ENCODE results near the gene OR6N2. TPM values are rescaled to one million over a fixed set of nuclear protein-coding genes. Genes with fewer than 3 reads are reported as not detected.

Gene OR6N2
- total RNA-seq, 1 experiment from 2014 or later, result not detected

- Mint-ChIP-seq H3K27me3 (ENCODE audit: low read depth) (no peaks in the 10 kb centered on the region), H3K9me3 (peaks cover 3% of the 10 kb centered on the region in 2 experiments; a peak in 3 of 5 replicates), H3K27ac (no peak overlapping the region), H3K36me3 (ENCODE audit: insufficient read depth in 1 of 3, low read depth in 3 of 3) (0 out of 7 replicates have a peak, but pooled peaks cover 0 to under 1% (median 0%) of the 10 kb centered on the region in 3 experiments), H3K4me1 (no peaks in the 10 kb centered on the region), H3K4me3 (no peak overlapping the region)
- no peak overlapping the region for H3K9ac ChIP-seq (ENCODE audit: extremely low read depth, insufficient read length, low read length)
- H4K20me1 ChIP-seq (ENCODE audit: control insufficient read depth, insufficient read depth, insufficient read length), result no peaks in the 10 kb centered on the region
- H3K14ac ChIP-seq (ENCODE audit: insufficient read depth, low read length), result no peak overlapping the region
- H4K8ac ChIP-seq (replicated peaks; ENCODE audit: insufficient read length, low read depth, low read length), result no peak overlapping the region
- H3K56ac ChIP-seq (ENCODE audit: insufficient read length, low read depth, low read length), result no peak overlapping the region
- H2BK120ac ChIP-seq (ENCODE audit: low read depth, low read length, poor library complexity, severe bottlenecking), result no peak overlapping the region
- H2BK5ac ChIP-seq (ENCODE audit: insufficient read length, low read length), result no peak overlapping the region
- no peaks in the 10 kb centered on the region for H3K4me1 ChIP-seq (ENCODE audit: insufficient read depth, low read length)
- no peak overlapping the region for H3T11ph ChIP-seq (ENCODE audit: low read length)
- H3K79me1 ChIP-seq (ENCODE audit: insufficient read depth, low read depth, low read length, poor library complexity, severe bottlenecking), result no peaks in the 10 kb centered on the region
- no peak overlapping the region for H2BK20ac ChIP-seq (ENCODE audit: low read depth, low read length, poor library complexity, severe bottlenecking)
- H3K9me3 ChIP-seq (ENCODE audit: control insufficient read depth, low read depth, low read length), result no peaks in the 10 kb centered on the region
- no peak for DNase-seq
- no CpG with 5 or more reads among the region's 1 CpG for WGBS (ENCODE audit: extremely low coverage, insufficient read length, low lambda C conversion rate)
- H3K27me3 ChIP-seq (ENCODE audit: insufficient read depth, low read length), result no peaks in the 10 kb centered on the region
- no peak overlapping the region for H3K27ac ChIP-seq (ENCODE audit: insufficient read length, low read depth, low read length)
- H3K4ac ChIP-seq (ENCODE audit: low read depth, low read length), result no peak overlapping the region
- no peak overlapping the region for H3K23ac ChIP-seq (ENCODE audit: insufficient read length, low read depth, low read length)
- H2BK12ac ChIP-seq (ENCODE audit: insufficient read length, low read depth, low read length), result no peak overlapping the region
- no peaks in the 10 kb centered on the region for H3K79me2 ChIP-seq (ENCODE audit: insufficient read depth, low read length)
- no peak overlapping the region for H3K18ac ChIP-seq (ENCODE audit: insufficient read length, low read depth, low read length)
- TF ChIP-seq CTCF (conservative IDR thresholded peaks at IDR 0.05), result no peak
- H2BK15ac ChIP-seq (ENCODE audit: low read depth, low read length), result no peak overlapping the region
- H2AK5ac ChIP-seq (ENCODE audit: insufficient read length, low read length), result no peak overlapping the region
- no peak overlapping the region for H4K91ac ChIP-seq (ENCODE audit: insufficient read length, low read depth, low read length)
- H3K4me2 ChIP-seq (ENCODE audit: insufficient read depth, insufficient read length, low read length), result no peak overlapping the region
- no peak overlapping the region for H4K5ac ChIP-seq (ENCODE audit: insufficient read length, low read depth, low read length)
- H3K23me2 ChIP-seq (ENCODE audit: insufficient read length, low read depth, low read length, poor library complexity, severe bottlenecking), result no peaks in the 10 kb centered on the region
- H2AFZ ChIP-seq (ENCODE audit: low read length), result no peak overlapping the region
These were observed 37.6 kb upstream of the OR6N2 start for GRCh38 chr1:158818560-158818959.

Data from H9 (cell line).